ENCODE data around the gene RPL41.
"Not testable (repeated sequence)": the region's sequence is repeated elsewhere in the genome, so short reads cannot be mapped to it uniquely, and the experiment has no call there.

RPL41 gene

DNA sequence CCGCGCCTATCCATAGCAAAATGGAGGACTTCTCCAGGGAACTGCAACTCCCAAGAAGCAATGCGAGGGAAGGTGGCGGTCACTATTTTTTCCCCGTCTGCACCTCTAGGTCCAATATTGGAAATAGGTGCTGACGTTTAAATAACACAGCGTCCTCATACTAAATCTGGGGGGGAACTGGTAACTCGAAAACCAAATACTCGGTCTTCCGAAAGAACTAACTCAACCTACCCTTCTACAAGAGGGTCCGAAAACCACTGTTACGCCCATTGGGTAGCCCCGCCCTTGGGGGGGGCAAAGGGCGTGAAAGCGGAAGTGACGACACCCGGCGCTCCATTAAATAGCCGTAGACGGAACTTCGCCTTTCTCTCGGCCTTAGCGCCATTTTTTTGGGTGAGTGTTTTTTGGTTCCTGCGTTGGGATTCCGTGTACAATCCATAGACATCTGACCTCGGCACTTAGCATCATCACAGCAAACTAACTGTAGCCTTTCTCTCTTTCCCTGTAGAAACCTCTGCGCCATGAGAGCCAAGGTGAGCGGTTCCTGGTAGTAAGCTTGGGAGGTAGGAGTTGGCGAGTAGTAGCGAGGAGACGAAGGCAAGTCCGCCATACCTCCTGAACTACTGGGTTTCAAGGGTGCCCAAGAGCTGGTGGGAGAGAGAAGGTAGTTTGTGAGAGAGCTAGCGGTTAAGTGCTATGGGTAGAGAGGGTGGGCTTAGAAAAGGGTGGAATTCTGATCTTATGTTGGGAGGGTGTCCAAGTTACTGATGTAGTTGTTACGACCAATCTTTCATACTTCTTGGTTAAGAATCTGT is at the start of gene RPL41:
TSS of gene RPL41 (plus strand) at position 367 of the 815 bp plus-strand sequence.
- peak; percentile 86 to 87 for DNase-seq

- no peak for DNase-seq
Observed at GRCh38 chr12:56071648-56072047, 44.8 kb upstream of the RPL41 start.

- no peak for DNase-seq
Observed at GRCh38 chr12:56074396-56074795, 42.0 kb upstream of the RPL41 start.

DNA sequence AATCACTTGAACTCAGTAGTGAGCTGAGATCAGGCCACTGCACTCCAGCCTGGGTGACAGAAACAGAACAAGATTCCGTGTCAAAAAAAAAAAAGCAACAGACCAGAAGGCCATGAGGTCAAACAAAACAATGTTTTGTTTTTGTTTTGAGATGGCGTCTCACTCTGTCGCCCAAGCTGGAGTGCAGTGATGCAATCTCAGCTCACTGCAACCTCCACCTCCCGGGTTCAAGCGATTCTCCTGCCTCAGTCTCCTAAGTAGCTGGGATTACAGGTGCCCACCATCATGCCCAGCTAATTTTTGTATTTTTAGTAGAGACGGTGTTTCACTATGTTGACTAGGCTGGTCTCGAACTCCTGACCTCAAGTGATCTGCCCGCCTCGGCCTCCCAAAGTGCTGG is 38.5 kb upstream of the RPL41 start:
- not testable (repeated sequence) for DNase-seq

- DNase-seq: no peak
Observed at GRCh38 chr12:56078427-56078826, 38.0 kb upstream of the RPL41 start.

DNA sequence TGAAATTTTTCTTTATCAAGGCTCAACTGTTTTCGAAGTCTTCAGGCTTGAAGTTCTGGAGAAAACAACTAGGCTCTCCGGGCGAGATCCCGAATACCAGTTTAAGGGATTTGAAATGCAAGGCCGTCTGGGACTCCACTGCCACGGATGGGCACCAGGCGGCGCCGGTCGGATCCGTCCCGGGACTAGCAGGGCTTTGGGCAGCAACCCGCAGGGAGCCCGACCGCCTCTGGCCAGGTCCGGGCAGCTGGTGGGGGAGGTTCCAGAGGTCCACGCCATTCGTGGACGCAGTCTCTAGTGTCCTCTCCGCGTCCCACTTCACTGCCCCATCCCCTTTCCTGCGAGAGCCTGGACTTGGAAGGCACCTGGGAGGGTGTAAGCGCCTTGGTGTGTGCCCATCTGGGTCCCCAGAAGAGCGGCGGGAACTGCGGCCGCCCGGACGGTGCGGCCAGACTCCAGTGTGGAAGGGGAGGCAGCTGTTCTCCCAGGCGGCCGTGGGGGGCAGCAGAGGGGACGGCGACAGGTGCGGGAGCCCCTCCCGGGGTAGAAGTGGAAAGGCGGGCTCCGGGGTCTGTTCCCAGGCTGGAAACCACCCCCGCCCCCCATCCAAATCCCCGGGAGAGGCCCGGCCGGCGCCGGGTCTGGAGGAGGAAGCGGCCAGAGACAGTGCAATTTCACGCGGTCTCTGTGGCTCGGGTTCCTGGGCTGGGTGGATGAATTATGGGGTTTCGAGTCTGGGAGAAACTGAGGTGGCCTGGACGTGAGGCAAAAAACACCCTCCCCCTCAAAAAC is 37.3 kb upstream of the RPL41 start:
- peak; percentile 61 to 63 for DNase-seq

- DNase-seq: peak; percentile 7 to 22
Observed at GRCh38 chr12:56079723-56080555, 36.5 kb upstream of the RPL41 start, which contains the start of gene ERBB3. Gene ERBB3, plus strand, starts transcription at chr12:56080165. Its CDS starts 136 bp downstream, at chr12:56080301.

- no peak for DNase-seq
Observed at GRCh38 chr12:56080556-56081138, 35.8 kb upstream of the RPL41 start.

DNA sequence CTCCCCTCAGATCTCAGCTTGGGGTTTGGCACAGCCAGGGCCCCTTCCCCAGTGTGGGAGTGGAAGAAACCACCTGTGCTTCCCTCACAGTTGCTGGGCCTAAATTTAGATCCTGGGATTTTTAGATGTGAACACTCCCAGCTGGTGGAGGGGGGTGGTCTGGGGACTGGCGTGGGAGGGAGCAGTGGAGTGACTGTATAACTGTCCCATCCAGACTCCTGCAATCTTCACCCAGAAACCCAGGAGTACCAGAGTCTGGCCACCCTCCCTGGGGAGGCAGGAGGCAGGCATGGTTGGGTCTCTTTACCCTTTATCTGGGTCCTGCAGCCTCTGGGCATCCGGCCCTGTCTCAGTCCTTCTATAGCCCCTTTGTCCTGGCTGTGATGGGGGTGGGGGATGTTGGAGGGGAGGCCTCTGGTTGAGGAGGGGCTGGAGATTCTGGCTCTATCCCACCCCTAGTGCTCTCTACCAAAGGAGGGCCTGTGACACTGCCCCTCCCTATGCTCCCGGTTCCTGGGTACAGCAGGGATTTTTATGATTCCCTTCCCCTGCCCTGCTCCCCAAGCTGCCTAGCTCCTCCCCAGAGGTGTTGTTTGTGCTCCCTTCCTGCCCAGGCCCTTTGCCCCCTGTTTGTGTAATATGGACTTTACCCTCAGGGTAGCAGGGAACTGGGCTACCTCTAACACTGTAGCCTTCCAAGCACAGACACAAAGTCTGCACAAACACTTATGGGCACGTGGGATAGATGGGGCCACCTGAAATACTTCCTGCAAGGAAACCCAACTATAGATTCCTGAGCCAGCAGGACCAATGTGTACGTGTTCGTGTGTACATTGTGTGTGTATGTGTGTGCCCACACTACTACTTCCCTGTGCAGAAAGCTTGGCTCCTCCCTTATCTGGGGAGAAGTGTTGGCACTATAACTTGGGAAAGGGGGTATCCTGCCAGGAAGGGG is 34.8 kb upstream of the RPL41 start:
- no peak for DNase-seq

GRCh38 chr12:56082382-56082781 is 34.1 kb upstream of the RPL41 start:
- DNase-seq: no peak

GRCh38 chr12:56082967-56083366 is 33.5 kb upstream of the RPL41 start:
- no peak for DNase-seq

DNA sequence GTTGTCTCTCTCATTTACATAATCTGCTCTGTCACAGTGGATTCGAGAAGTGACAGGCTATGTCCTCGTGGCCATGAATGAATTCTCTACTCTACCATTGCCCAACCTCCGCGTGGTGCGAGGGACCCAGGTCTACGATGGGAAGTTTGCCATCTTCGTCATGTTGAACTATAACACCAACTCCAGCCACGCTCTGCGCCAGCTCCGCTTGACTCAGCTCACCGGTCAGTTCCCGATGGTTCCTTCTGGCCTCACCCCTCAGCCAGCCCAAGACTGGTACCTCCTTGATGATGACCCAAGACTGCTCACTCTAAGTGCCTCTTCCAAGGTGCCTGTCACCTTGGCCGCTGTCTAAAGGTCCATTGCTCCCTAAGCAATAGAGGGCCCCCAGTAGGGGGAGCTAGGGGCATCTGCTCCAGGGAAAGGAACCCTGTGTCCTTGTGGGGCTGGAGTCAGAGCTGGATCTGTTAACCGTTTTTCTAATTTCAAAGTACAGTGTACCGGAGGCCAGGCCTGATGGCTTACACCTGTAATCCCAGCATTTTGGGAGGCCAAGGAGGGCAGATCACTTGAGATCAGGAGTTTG is 31.4 kb upstream of the RPL41 start:
- peak in 1 of 2 experiments; percentile 17 for DNase-seq

- no peak for DNase-seq
Observed at GRCh38 chr12:56086096-56086495, 30.3 kb upstream of the RPL41 start.

- DNase-seq: no peak
Observed at GRCh38 chr12:56086608-56087007, 29.8 kb upstream of the RPL41 start.

DNA sequence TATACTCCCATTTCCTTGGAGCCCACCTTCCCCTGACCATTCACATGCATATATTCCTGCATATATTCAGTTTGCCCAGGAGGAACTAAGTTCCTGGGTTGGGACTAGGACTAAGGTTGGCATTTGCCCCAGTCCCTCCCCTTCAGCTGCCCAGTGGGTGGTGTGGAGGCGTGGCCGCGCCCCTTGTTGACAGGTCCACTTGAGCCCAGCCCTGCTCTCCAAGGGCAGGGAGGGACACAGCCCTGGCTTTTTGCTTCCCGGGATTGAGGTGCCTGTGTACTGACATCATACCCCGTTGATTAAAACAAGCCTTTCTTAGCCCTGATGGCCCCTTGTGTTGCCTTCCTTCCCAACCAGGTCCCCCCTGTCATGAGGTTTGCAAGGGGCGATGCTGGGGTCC is 29.2 kb upstream of the RPL41 start:
- DNase-seq: no peak

- DNase-seq: no peak
Observed at GRCh38 chr12:56097738-56098137, 18.7 kb upstream of the RPL41 start.

DNA sequence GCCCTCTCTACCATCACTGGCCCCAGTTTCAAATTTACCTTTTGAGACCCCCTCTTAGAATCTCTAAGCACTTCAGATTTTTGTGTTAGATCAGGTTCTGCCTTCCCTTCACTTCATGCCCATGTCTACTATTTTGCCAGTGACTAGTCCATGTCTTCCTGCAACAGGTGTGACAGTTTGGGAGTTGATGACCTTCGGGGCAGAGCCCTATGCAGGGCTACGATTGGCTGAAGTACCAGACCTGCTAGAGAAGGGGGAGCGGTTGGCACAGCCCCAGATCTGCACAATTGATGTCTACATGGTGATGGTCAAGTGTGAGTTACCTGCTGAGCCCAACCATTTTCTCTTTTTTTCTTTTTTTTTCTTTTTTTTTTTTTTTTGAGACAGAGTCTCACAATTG is 17.8 kb upstream of the RPL41 start:
- no peak for DNase-seq

- no peak for DNase-seq
Observed at GRCh38 chr12:56099787-56100186, 16.6 kb upstream of the RPL41 start.

- DNase-seq: no peak
Observed at GRCh38 chr12:56101045-56101444, 15.4 kb upstream of the RPL41 start.

DNA sequence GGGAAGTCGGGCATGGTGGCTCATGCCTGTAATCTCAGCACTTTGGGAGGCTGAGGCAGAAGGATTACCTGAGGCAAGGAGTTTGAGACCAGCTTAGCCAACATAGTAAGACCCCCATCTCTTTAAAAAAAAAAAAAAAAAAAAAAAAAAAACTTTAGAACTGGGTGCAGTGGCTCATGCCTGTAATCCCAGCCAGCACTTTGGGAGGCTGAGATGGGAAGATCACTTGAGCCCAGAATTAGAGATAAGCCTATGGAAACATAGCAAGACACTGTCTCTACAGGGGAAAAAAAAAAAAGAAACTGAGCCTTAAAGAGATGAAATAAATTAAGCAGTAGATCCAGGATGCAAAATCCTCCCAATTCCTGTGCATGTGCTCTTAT is 13.8 kb upstream of the RPL41 start:
- no peak for DNase-seq

GRCh38 chr12:56103066-56103711 is 13.2 kb upstream of the RPL41 start:
- no peak for DNase-seq
